Posterior vena cava (tissue), 2 donors: Measurements from ENCODE around the gene TAS1R2. TPM values are rescaled to one million over a fixed set of nuclear protein-coding genes. Genes with fewer than 3 reads are reported as not detected.

Source experiments
- DNase-seq: peaks from one replicate; pipeline ENCODE4 v3.0.0-alpha.2; 2020; ENCODE audit warnings: low spot score
- intact Hi-C, 2 donors: fragments of 100-400 bp; cut with DNase I; formaldehyde crosslinking; loops; one replicate each; pipeline versions ENCODE4 v1.14.1 to v1.14.2; 2022 to 2023
- total RNA-seq, 2 donors: library from RNA; stranded (reverse); fragmentation: NEBNext Ultra II Directional; extraction: Animal tissue kit (Norgen Biotek cat#: 25700); gene quantifications; one replicate each; pipeline ENCODE4 v1.2.1, GENCODE V29; 2021
- donor health status: DM: yes; HTN: yes; CAD: no.
- donor health status: DM: yes; HTN: yes; CAD: no.

TAS1R2 gene
- total RNA-seq, 2 donors from 2014 or later = not detected

- no peak for DNase-seq
Observed at GRCh38 chr1:18885311-18886002, 26.0 kb upstream of the TAS1R2 start.

GRCh38 chr1:18884727-18885126, 25.3 kb upstream of the TAS1R2 start:
- intact Hi-C loops = loop anchor here in 1 of 2 donors (10.0 kb wide), 1 partner anchor 1610 kb away; no protein-coding TSS in a partner anchor

More at GRCh38 chr1:18885311-18886002, 26.0 kb upstream of the TAS1R2 start:
- intact Hi-C loops = loop anchor here in 1 of 2 donors (10.0 kb wide), 1 partner anchor 1609 kb away; no protein-coding TSS in a partner anchor

GRCh38 chr1:18884419-18884717, 24.9 kb upstream of the TAS1R2 start:
- intact Hi-C loops = loop anchor here in 1 of 2 donors (10.0 kb wide), 1 partner anchor 1610 kb away; no protein-coding TSS in a partner anchor
- DNase-seq = no peak

More at GRCh38 chr1:18884727-18885126, 25.3 kb upstream of the TAS1R2 start:
- no peak for DNase-seq

DNA sequence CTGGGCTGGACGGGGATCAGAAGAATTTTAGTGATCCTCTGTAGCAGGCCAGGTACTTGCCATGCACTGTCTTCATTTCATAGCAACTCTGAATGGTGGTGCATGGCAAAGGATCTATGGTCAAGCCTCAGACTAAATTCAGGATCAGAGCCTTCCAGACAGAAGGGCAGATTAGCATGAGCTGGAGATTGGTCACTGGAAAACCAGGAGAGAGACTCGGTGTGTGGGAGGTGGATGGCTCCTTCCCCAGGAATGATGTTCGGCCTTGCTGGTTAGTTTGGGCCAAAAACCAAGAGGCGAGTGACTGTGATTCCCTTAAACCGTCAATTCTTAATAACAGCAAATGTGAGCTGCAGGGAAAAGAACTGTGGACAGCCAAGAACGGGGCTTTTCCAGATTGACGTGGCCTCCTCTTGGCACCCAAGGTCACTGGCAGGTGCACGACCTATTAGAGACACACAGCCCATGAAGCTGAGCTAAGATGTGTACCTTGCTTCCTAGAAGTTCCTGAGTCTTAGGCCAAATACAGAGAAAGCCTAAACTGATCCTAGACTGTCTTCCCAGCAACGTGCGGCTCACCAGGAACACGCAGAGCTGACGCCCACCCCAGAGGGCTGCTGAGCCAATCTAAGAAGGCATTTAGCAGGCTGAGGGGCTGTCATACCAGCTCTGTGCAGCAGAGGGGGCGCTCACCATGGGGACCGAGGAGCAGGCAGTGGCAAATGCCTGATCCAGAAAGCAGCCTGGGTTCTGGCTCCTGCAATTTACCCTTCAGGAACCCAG, 24.4 kb upstream of the TAS1R2 start:
- intact Hi-C loops = loop anchor here in 1 of 2 donors (10.0 kb wide), 1 partner anchor 1611 kb away; no protein-coding TSS in a partner anchor
- peak; percentile 92 for DNase-seq

DNA sequence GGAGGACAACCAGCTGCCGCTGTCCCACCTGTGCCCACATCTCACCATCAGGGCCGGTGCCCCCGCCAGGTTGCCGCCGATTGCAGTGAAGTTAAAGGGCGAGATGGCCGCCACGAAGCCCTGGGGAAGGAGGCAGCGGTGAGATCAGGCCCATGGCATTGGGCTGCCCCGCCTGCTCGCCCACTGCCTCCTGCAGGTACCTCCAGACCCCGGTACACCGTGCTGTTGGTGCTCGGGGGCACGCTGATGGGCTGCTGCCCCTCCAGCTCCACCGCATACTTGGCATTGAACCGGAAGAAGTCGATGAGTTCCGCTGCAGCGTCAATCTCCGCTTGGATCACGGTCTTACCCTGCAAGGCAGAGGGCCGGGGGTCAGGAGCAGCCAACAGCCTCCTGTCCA, 23.6 kb upstream of the TAS1R2 start:
- DNase-seq = no peak
- intact Hi-C loops = loop anchor here in 1 of 2 donors (10.0 kb wide), 1 partner anchor 1612 kb away; no protein-coding TSS in a partner anchor

GRCh38 chr1:18882486-18882885, 23.0 kb upstream of the TAS1R2 start:
- intact Hi-C loops = loop anchor here in 1 of 2 donors (10.0 kb wide), 1 partner anchor 1612 kb away; no protein-coding TSS in a partner anchor

GRCh38 chr1:18881642-18882431, 22.4 kb upstream of the TAS1R2 start:
- intact Hi-C loops = loop anchor here in 1 of 2 donors (10.0 kb wide), 1 partner anchor 1613 kb away; no protein-coding TSS in a partner anchor
- DNase-seq = no peak

More at GRCh38 chr1:18882486-18882885, 23.0 kb upstream of the TAS1R2 start:
- DNase-seq = peak; percentile 88

DNA sequence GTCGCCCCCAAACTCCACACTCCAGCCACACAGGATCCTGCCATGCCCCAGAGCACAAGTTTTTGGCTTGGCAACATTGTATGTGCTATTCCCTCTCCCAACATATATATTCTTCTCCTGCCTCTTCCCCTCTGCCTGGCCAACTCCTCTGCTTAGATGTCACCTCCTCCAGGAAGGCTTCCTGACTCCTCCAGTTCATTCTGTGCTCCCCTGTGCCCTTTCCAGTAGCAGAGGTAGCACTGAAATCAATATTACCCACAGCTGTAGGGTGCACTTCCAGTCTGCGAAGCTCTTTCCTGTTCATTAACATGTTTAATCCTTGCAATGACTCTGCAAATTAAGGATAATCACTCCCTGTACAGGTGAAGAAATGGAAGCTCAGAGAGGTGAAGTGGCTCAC, 21.7 kb upstream of the TAS1R2 start:
- DNase-seq = no peak
- intact Hi-C loops = loop anchor here in 1 of 2 donors (10.0 kb wide), 1 partner anchor 1614 kb away; no protein-coding TSS in a partner anchor

DNA sequence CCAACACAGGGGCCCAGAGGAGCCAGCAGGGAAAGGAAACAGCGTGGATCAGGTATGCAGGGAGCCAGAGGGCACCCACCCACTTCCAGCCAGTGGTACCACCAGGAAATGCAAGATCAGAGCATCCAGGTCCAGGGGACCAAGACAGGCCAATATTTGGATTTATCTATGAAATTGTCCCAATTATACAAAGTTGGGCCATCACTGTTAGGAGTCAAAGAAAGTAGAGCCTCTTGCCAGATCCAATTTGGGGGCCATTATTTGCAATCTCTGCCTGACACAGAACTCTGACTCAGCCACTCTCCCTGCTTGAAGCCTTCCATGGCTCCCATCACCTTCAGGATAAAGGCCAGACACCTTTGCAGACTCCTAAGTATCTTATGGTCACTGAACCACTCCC, 21.1 kb upstream of the TAS1R2 start:
- intact Hi-C loops = loop anchor here in 1 of 2 donors (10.0 kb wide), 1 partner anchor 1614 kb away; no protein-coding TSS in a partner anchor
- no peak for DNase-seq

DNA sequence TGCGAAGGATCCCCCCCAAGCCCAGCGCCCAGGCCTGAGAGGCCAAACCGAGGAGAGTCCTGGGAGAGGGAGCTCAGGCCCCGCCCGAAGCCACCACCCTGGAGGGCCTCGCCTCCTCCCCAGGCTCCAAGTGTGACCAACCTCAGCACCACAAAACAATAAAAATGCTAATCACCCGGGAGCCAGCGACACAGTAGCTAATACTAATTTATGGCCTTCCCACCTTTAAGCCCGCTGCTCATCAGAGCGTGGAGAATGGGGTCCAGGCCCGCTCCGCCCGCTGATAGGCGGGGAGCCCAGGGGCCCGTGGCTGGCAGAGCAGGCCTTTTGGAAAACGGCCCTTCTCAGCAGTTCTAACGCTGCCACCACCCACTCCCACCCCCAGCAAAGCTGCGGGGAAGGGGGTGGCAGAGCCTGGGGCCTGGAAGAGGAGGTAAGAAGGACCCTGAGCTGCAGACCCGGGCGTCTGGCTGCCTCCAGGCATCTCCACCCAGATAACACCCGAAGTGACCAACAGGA, 20.4 kb upstream of the TAS1R2 start:
- intact Hi-C loops = loop anchor here in 1 of 2 donors (10.0 kb wide), 1 partner anchor 1615 kb away; no protein-coding TSS in a partner anchor

DNA sequence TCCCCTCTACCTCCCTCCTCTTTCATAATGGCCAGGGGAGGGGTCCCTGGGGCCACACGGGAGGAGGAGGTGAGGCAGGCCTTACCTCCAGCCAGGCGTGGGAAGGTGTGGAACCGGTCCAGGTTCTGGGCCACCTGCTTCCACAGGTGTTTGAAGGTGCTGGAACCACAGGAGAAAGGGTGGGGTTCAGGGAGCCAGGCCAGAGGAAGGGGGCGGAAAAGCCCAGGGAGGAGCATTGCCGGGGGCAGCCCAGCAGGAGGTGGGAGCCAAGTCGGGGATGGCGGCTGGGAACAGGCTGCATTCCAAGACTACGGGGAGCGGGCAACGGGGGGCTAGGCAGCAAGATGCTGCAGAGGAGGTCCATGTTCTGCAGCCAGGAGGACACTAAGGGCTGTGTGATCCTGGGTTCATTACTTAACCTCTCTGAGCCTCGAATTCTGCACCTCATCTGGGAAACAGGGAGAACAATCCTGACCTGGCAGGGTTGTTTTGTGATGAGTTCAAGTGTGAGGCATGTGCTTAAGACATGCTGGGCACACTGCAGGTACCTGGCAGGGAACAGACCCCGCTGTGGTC, 19.8 kb upstream of the TAS1R2 start:
- intact Hi-C loops = no loop called here
- no peak for DNase-seq

More for the DNA sequence above, 20.4 kb upstream of the TAS1R2 start:
- DNase-seq = no peak

- intact Hi-C loops = no loop called here
- DNase-seq = no peak
Observed at GRCh38 chr1:18878538-18879214, 19.2 kb upstream of the TAS1R2 start.

DNA sequence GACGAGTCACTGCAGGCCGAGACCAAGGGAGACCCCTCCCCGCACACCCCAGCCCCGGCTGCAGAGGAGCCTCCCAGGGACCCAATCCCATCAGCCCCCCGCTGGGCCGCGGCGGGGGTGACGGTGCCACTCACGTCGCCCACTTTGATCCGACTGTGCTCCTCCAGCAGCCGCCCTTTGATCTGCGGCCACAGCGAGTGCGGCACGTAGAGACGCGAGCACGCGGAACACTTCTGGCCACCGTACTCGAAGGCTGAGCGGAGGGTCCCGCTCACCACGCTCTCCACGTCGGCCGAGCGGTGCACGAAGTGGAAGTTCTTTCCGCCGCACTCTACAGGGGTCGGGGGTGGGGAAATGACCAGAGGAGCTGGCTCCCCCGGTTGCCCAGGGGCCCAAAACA, 17.8 kb upstream of the TAS1R2 start:
- intact Hi-C loops = no loop called here

DNA sequence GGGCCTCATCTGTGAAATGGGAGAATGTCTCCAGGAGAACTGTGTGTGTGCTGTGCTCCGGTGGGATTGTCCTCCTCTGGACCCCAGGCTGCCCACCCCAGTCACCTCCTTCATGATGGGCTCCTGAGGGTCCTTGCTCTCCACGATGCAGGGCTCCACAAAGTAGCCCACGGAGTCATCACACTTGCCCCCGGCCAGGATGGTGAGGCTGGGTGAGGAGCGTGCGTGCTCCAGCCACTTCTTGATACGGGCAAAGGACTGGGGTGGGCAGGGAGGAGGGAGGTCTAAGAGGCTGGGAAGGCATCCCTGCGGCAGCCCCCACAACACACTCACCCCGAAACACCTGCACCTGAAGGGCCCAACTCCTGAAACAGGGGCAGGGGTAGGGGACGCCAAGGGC, 16.8 kb upstream of the TAS1R2 start:
- intact Hi-C loops = no loop called here

More for the DNA sequence above, 17.8 kb upstream of the TAS1R2 start:
- DNase-seq = no peak

DNA sequence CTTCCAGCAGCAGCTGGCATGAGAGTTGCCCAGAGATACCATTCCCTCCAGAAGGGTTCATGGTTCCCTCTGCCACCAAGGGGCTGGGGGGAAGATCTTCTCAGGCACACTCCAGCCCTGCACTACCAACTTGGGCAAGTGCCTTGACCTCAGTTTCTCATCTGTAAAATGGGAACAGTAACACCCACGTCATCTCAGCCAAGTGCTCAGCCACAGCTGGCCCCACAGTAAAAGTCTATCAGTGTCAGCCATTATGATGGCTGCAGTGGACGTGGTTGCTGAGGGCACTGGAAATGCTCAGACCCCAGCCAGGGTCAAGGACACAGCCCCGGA, 16.3 kb upstream of the TAS1R2 start:
- no peak for DNase-seq
- intact Hi-C loops = no loop called here

More for the DNA sequence above, 16.8 kb upstream of the TAS1R2 start:
- DNase-seq = no peak

DNA sequence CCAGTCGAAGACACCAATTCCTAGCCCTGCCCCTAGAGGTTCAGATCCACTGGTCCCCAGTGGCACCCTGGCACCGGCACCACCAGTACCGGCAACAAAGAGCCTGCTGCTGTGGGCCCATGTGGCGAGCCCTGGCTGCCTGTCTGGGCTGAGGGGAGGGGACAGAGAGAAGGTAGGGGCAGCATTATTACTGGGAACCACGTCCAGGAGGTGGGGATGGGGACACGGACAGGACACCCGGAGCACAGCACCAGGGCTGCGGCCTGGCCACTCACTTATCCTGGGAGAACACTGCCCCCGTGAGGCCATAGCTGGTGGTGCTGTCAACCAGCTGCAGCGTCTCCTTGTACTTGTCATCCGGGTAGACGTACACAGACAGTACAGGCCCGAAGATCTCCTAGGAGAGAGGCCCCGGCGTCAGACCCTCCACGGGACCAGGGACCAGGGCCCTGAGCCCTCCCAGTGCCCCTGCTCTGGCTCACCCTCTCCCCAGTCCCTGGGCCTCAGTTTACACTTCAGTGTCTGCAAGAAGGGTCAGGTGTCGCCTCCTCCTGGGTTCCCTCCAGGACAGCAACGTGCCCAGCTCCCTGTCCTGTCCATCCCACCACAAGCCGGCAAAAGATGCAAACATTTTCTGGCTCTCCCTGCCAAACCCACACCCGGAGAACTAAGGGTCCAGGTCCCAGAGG, 15.8 kb upstream of the TAS1R2 start:
- intact Hi-C loops = no loop called here
- DNase-seq = peak; percentile 95

DNA sequence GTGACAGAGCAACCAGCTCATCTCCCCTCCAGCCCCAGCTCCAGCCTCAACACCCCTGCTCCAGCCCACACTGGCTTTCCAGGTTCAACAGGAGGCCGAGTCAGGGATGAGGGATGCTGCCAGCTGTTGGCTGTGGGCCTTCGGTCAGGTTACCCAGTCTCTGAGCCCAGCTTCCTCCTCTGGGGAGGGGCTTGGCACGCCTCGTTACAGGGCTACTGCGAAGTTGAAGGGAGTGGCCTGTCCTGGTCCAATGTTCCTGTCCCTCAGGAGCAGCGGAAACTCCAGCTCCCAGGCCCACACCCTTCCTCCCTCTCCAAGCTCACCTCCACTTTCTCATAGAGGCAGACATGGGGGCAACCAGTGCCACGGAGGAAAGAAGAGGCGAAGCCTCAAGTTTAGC, 15.1 kb upstream of the TAS1R2 start:
- no peak for DNase-seq
- intact Hi-C loops = loop anchor here (5.0 kb wide), 1 partner anchor 277 kb away; no protein-coding TSS in a partner anchor
